Measurements from ENCODE around the gene IL13RA1.
"Not testable (repeated sequence)": the region's sequence is repeated elsewhere in the genome, so short reads cannot be mapped to it uniquely, and the experiment has no call there.

The IL13RA1 gene

DNA sequence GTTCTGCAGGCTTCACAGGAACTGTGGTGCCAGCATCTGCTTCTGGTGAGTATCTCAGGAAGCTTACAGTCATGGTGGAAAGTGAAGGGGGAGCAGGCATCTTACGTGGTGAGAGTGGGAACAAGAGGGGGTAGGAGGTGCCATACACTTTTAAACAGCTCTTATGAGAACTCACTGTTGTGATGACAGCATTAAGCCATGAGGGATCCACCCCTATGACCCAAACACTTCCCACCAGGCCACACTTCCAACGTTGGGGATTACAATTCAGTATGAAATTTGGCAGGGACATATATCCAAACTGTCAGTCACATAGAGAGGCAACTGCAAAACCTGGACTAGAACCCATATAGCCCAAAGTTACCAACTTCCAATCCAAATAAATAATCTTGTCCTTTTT, 53.1 kb downstream of the IL13RA1 start:
- DNase-seq (ENCODE audit: low read depth): no peak

DNA sequence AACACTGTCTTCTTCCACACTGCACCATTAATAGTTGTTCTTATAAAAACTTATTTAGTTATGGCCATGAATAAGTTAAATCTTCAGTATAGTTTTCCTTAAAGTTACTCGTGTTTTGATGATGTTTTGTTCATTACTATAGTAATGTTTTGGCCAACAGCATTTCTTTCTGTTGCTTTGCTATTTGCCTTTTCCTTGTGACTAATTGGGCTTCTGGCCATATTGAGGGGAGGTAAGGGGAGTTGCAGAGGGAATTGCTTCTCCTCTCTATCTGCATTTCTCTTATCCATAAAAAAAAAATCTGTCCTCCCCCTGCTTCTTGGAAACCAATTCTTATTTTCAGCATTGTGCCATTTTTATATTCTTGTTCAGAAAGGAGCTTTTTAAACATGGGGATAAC, 53.5 kb downstream of the IL13RA1 start:
- no peak for DNase-seq (ENCODE audit: low read depth)

DNA sequence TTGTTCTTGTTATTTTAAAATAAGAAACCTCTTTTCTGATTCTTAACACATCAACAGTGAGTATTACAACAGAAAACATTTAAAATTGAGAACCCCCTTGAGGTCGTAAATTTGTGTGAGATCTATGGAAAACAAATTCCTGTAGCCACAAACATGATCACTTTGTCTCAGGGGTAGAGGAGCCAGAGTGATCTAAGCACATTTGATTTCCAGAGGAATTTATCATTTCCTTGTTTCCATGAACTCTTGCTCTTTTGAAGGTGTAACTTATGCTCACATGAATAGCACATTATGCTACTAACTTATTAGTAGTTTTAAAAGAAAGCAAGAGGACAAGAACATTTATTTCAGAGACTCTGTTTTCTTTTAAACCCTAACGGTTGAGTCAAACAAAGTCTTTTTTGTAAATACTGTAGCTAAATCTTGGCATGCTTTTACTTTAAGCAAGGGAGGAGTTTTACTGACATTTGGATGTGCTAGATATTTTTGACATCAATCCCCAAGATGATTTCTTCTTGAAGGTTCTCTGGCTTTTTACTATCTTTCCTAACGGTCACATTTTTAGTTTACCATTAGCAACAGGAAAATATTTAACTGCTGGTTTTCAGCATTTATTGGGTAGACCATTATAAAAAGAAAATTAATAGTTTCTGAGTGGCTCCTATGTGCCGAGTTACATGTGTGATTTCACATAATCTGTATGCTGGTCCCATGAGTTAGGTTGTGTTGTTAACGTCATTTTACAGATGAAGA, 68.3 kb downstream of the IL13RA1 start:
- no peak for DNase-seq (ENCODE audit: low read depth)

DNA sequence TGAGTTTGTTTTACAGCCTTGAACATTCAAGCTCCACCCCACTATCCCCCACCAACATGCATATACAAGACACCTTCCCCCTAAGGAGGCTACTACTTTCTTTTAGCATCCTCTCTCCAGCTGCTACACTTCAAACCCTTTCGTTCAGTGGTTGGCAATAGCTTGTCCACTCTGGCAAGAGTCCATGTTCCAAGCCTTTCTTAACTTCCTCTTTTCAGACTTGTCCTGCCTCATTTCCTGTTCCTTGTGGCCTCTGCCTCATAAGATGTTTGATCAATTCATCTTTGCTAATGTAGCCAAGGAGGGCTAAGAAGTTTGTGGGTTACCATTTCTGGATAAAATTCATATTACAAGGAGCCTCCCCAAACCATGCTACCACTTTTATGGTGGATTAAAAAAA, 75.5 kb downstream of the IL13RA1 start:
- no peak for DNase-seq (ENCODE audit: low read depth)

DNA sequence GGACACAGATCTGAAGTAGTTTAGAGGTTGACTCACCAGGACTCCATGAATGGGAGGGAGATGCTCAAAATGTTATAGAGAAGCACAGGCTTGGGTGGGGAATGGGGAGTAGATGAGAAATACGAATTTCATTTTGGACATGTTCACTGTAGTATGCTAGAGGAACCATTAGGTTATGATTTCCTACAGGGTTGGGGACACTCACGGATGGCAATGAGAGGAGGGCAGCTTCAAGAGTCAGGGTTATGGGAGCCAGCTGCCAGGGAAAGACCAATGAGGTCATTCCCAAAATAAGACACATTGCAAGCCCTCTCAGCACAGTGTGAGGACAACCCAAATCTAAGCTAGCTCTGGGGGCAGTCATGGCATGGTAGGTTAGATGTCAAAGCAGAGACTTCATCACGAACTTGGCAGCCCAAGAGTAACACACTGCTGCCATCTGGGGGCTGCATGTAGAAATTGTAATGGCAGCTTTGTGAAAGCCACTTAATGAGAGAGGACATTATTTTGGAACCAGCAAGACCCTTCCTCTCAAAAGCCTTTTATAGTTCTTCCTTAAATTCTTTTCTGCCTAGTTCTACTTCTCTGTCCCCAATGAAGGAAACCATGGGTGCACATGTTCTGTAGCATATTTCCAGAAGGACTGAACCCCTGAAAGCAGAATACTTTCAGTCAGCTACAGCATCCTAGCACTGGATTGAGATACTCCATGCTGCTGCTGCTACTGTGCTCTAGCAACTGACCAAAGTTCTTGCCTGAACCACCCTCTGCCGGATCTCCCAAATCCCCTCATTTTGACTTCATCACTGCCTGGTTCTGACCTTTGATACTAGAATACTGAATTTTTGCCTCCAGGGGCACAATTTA, 80.0 kb downstream of the IL13RA1 start:
- peak; percentile 9 for DNase-seq (ENCODE audit: low read depth)

DNA sequence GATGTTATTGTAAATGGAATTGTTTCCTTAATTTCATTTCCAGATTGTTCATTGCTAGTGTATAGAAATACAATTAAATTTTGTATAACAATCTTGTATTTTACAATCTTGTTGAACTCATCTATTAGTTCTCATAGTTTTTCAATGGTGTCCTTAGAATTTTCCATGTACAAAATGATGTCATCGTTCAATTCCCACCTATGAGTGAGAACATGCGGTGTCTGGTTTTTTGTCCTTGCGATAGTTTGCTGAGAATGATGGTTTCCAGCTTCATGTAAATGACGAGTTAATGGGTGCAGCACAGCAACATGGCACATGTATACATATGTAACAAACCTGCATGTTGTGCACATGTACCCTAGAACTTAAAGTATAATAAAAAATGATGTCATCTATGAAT, 89.9 kb downstream of the IL13RA1 start:
- DNase-seq (ENCODE audit: low read depth): not testable (repeated sequence)

DNA sequence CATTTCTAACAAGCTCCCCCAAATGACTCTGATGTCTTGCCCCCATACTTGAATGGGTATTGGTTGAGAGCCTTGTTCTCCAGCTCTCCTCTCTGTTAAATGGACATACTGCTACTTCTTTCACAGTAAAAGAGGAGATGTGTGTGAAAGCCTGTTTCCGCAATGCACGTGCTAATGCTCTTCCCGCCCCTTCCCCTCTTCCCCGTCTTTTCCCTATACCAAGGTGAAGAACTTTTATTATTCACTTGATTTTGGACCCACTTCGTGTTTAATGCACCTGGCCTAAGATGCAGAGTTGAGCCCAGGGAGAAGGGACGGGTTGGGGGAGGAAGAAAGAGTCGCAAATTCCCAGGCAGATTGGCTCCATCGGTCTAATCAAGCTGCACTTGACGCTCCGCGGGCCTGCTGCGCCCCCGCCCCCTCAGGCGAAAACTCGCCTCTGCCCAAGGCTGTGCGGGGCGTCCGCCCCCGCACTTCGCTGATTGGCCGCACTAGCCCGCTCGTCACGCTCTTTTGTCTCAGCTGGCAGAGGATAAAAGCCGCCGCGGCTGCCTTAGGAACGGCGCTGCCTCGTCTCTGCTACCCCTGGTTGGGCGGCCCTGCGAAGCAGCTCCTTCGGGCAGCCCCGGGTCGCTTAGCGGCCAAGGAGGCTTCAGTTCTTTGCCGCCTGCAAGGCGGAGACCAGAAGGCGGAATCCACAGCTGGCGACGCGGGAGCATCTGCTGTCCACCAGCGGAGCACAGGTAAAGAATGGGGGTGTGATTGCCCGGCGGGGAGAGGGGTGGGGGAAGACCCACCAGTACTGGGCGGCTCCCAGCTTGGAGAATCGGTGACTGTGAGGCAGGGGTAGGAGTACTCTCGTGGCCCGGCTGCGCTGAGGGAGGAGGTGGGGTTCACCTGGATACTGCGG, 96.1 kb downstream of the IL13RA1 start, which contains the start of gene ZCCHC12:
TSS of gene ZCCHC12 (plus strand) at position 562 of the 910 bp plus-strand sequence. CDS start 1,421 bp downstream, outside the sequence.
- no peak for DNase-seq (ENCODE audit: low read depth)

DNA sequence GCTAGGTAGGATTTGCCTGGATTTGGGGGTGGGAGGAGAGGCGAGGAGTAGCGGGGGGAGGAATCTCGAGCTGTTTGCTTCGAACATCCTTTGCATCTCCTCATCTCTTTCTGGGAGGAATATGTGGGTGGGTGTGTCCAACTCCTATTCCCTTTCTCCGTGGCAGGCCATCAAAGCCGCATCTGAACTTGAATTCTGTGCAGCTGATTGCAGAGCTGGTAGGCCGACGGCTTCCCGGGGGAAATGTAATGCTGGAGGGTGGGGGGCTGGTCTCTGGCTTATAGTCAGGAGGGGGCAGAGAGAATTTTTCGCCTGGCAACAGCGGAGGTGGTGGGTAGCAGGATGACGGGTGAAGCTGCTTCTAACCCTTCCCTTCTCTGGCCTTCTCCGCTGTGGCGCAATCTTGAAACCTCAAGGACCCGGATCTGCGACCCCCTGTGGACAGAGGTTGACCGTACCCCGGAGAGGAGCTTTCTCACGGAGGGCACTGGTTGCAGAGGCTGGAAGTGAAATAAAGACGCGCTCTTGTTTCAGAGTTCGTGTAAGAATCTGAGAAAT, 96.8 kb downstream of the IL13RA1 start:
- no peak for DNase-seq (ENCODE audit: low read depth)

DNA sequence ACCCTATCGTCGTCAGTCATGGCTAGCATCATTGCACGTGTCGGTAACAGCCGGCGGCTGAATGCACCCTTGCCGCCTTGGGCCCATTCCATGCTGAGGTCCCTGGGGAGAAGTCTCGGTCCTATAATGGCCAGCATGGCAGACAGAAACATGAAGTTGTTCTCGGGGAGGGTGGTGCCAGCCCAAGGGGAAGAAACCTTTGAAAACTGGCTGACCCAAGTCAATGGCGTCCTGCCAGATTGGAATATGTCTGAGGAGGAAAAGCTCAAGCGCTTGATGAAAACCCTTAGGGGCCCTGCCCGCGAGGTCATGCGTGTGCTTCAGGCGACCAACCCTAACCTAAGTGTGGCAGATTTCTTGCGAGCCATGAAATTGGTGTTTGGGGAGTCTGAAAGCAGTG, 97.8 kb downstream of the IL13RA1 start:
- no peak for DNase-seq (ENCODE audit: low read depth)

DNA sequence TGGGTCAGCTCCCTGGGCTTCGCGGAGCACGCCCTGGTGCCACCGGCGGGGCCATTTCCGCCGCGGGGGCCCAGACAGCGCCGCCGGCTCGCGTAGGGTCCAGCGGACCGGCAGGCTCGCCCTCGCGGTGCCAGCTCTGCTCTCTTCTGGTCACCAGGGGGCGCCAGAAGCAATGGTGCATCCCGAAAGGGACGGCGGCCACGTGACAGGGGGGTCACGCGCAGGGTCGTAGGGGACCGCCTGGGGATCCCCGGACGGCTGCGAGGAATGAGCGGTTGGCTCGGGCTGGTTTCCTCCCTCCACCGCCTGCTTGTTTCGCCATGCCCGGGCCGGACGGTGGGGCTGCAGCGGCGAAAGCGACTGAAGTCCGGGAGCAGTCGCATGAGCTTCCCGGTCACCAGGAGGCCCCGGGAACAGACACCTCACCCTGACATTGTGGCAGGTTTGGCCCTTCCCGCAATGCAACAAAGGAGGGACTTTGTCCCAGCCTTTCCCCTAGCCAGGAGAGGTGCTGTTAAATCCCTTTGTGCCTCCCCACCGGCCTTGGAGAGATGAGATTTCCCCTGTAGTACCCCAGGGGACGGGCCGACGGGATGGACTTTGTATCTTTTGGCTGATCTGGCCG, 112.0 kb downstream of the IL13RA1 start:
- no peak for DNase-seq (ENCODE audit: low read depth)

All from CMK (cell line).